GM12801 (cell line): ENCODE results near the gene FAM20C.

Source experiments
- TF ChIP-seq, protein P1 (sequence below): IDR thresholded peaks from one replicate; pipeline ENCODE4 v1.5.1; 2011; ENCODE audit warnings: control low read depth; ENCODE audit not compliant: insufficient read length; ENCODE audit errors: extremely low read depth

FAM20C gene

DNA sequence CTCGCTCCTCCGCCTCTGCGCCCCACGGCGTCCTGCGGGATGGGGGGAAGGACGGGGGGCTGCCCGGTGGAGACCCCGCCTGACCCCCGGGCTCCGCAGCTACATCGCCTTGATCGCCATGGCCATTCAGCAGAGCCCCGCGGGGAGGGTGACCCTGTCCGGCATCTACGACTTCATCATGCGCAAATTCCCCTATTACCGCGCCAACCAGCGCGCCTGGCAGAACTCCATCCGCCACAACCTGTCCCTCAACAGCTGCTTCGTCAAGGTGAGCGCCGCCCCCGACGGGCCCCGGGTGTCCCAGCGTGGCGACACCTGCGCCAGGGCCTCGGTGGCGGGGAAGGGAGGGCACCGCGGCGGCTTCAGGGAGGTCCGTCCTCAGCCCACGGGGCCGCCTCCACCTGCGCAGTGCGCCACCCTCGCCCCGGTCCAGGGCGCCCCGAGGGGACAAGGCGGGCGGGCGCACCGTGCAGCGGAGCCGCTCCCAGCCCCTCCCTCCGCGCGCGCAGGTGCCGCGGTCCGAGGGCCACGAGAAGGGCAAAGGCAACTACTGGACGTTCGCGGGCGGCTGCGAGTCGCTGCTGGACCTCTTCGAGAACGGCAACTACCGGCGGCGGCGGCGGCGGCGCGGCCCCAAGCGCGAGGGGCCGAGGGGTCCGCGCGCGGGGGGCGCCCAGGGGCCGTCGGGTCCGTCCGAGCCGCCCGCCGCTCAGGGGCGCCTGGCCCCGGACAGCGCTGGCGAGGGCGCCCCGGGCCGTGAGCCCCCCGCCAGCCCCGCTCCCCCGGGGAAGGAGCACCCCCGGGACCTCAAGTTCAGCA lies 98.4 kb downstream of the FAM20C start:
- TF ChIP-seq, protein P1, sequence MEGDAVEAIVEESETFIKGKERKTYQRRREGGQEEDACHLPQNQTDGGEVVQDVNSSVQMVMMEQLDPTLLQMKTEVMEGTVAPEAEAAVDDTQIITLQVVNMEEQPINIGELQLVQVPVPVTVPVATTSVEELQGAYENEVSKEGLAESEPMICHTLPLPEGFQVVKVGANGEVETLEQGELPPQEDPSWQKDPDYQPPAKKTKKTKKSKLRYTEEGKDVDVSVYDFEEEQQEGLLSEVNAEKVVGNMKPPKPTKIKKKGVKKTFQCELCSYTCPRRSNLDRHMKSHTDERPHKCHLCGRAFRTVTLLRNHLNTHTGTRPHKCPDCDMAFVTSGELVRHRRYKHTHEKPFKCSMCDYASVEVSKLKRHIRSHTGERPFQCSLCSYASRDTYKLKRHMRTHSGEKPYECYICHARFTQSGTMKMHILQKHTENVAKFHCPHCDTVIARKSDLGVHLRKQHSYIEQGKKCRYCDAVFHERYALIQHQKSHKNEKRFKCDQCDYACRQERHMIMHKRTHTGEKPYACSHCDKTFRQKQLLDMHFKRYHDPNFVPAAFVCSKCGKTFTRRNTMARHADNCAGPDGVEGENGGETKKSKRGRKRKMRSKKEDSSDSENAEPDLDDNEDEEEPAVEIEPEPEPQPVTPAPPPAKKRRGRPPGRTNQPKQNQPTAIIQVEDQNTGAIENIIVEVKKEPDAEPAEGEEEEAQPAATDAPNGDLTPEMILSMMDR = no peak

DNA sequence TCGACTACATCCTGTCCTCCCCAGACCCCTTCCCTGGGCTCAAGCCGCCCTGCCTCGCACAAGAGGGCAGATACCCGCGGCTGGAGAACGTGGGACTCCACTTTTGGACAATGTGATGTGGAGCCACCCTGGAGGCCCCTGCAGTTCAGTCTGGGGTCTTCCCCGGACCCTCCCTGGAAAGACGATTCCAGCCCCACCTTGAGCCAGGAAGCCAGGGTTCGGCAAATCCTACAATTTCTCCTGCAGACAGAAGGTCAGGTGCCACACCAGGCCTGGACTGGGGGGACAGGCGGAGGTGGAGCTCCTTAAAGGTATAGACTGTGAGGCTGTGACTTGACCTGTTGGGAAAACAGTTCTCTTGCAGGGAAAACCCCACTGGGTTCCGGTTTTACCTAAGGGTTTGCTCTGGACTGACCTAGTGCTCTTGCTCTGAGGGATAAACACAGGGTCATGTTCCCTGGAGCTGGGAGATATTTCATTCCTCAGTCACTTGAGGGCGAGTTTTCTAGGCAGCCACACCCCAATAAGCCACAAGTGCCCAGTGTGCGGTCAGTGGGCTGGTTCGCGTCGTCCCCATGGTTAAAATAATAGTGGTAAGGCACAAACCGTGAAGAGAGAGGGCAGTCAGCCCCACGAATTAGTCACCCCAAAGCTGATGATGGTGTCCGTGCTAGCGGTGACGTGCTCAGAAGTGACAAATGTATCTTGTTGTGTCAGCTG lies 99.2 kb downstream of the FAM20C start:
- TF ChIP-seq, protein P1 = no peak

DNA sequence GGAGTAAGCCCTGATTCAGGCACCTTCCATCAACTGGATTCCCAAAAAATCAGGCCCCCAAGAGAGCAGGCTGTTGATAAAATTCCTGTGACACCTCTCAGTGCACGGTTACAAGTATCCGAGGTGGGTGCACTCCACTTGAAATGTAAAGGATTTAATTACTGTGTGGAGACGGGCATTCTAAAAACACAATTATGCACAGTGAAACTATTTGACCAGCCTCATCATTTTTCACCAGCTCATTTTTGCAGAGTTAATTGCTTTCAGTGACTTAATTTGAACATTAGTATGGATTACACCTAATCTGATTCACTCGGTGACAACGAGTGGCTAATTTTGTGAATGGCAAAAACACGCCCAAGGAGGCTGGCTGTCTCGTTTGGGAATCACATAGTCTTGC lies 99.9 kb downstream of the FAM20C start:
- TF ChIP-seq, protein P1 = no peak

DNA sequence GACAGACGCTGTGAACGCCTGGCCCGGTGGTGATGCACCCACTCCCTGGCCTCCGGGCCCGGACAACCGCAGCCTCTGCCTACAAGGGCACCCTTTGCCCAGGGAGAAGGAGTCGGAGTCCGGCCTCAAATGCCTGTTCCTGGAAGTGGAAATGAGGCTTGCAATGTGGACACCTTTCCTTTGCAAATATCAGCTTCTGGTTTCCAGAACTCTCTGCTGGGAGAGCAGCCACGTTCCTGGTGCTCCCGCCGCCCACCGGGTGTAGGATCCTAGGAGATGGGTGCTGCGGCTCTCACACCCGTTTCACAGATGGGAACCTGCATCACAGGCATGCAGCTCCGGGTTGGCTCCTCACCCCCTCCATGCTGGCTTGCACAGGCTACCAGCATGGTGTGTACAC lies 100.5 kb downstream of the FAM20C start:
- TF ChIP-seq, protein P1 = no peak

DNA sequence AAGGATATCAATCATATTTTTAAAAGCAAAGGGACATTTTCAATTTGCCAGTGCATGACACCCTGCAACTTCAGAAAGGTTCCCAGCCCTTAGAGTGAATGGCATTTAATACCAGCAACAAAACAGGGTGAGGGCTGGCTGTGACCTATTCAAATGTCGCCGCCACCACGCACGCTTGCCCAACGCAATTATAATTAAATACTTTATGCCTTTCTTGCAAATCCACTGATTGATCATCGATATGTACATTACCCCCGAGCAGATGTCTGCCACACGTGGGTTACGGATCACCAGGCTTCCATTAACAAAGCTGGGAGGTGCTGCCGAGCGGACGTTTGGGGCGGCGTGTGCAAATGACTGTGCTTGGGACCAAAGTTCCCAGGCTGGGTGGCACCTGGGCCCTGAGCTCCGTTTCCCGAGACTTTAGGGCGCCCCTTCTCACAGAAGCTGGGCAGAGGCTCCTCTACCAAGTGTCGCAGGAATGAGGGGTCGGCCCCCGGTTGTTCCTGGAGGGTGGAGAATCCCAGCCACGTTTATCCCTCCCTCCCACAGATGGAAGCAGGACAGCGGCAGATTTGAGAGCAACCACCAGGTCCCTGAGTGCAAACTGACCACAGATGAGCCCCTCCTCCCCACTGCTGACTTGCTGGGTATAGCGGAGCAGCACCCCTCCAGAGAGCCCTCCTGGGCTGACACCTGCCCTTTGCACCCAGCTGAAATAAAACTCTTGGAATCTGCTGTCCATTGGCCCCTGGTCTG lies 101.5 kb downstream of the FAM20C start:
- TF ChIP-seq, protein P1 = no peak

DNA sequence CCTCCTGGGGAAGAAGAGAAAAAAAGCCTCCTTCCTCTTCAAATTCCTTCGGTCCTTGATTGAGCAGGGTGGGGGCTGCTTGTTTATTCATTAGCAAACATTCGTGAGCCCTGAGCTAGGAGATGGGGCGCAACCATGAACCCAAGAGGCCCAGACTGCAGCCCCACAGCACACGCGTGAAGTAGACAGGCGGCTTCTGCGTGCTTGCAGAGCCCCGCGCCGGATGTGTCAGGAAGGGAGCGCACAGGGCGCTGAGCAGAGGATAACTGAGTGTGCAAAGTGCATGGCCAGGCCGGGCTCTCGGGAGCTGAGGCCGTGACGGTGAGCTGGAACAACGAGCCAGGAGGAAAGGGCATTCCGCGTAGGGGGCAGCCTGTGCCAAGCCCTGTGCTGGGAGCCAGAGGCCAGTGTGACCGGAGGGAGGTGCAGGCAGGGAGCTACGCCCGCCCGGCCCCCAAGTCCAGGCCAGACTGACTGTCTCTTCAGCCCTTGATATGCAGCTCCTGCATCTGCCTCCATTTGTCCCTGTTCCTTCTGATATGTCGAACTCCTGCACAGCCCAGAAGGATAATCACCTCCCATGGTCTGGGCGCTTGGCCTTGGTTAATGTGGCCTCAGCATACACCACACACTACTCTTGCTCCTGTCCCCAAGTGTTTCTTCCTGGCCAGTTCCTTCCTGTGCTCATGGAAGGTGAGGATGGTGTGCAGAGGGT lies 102.2 kb downstream of the FAM20C start:
- TF ChIP-seq, protein P1 = no peak
